NCI-H2029 (cell line): ENCODE data around the gene PARP3.
"Not testable (repeated sequence)": the region's sequence is repeated elsewhere in the genome, so short reads cannot be mapped to it uniquely, and the experiment has no call there.

ENCODE experiments used
- DNase-seq: peaks from one replicate; lab custom pipeline; 2025; lab: John Stamatoyannopoulos, UW

Gene PARP3

GRCh38 chr3:51985063-51985462 is 42.9 kb downstream of the PARP3 start:
- no peak for DNase-seq

GRCh38 chr3:51986010-51986947 is 44.1 kb downstream of the PARP3 start:
- DNase-seq: no peak

GRCh38 chr3:51987568-51987967 is 45.4 kb downstream of the PARP3 start:
- no peak for DNase-seq

GRCh38 chr3:51988286-51989146 is 46.4 kb downstream of the PARP3 start:
- DNase-seq: no peak

- not testable (repeated sequence) for DNase-seq
These were observed 48.4 kb downstream of the PARP3 start for GRCh38 chr3:51990501-51990971.

GRCh38 chr3:51992017-51992682 is 50.0 kb downstream of the PARP3 start:
- DNase-seq: no peak

- not testable (repeated sequence) for DNase-seq
These were observed 51.5 kb downstream of the PARP3 start for GRCh38 chr3:51993657-51994056.

GRCh38 chr3:51994530-51994929 is 52.4 kb downstream of the PARP3 start:
- DNase-seq: no peak

- DNase-seq: peak; percentile 74
These were observed 53.4 kb downstream of the PARP3 start, which contains the start of gene RPL29 for GRCh38 chr3:51995346-51996163. Gene RPL29 (minus strand): TSS chr3:51995895. CDS start chr3:51995461, 434 bp downstream.

GRCh38 chr3:51997172-51997571 is 55.0 kb downstream of the PARP3 start:
- DNase-seq: no peak

- DNase-seq: no peak
These were observed 55.9 kb downstream of the PARP3 start for GRCh38 chr3:51997935-51998596.
